Measurements from ENCODE around the gene PARVG.

GRCh38 chr22:44145544-44145943, 35.2 kb upstream of the PARVG start:
- TF ChIP-seq CTCF (conservative IDR thresholded peaks at IDR 0.05 in 1 of 2, IDR thresholded peaks at IDR 0.05 in 1 of 2; ENCODE audit: extremely low read depth in 1 of 2, insufficient read depth in 1 of 2, low read depth in 1 of 2, low read length in 2 of 2) (no peak), EZH2 (IDR thresholded peaks at IDR 0.05; ENCODE audit: borderline replicate concordance, low read length) (no peak)

Data from mammary epithelial cell (primary cell).